Naive B cell (primary cell): ENCODE measurements around the gene AHCYL2. TPM values are rescaled to one million over a fixed set of nuclear protein-coding genes. Genes with fewer than 3 reads are reported as not detected.
"Not testable (repeated sequence)": the region's sequence is repeated elsewhere in the genome, so short reads cannot be mapped to it uniquely, and the experiment has no call there.

Experiments used
- ATAC-seq, 2 donors: fragments of 150-1000 bp; cut with Tn5 transposase; 2 replicates each; pipeline ENCODE4 v1.10.0; 2021; ENCODE audit warnings: low read depth in 2 of 2, mild to moderate bottlenecking in 2 of 2, moderate library complexity in 2 of 2
- DNase-seq: peaks from one replicate; pipeline ENCODE4 v3.0.0; 2022
- H3K27ac Mint-ChIP-seq, 6 donors: one replicate each; pipeline ENCODE4 v1.8.0; 2020 to 2022; ENCODE audit warnings: mild to moderate bottlenecking in 6 of 6, mixed read lengths in 6 of 6, moderate library complexity in 5 of 6, inconsistent platforms in 2 of 6
- H3K27me3 Mint-ChIP-seq, 3 donors: one replicate each; pipeline ENCODE4 v1.8.0; 2021 to 2022; ENCODE audit warnings: mixed read lengths in 3 of 3, mild to moderate bottlenecking in 1 of 3
- H3K36me3 Mint-ChIP-seq, 2 donors: one replicate each; pipeline ENCODE4 v1.8.0; 2020 to 2022; ENCODE audit warnings: mixed read lengths in 2 of 2, inconsistent platforms in 1 of 2, mild to moderate bottlenecking in 1 of 2
- H3K4me1 Mint-ChIP-seq, 3 donors: one replicate each; pipeline ENCODE4 v1.8.0; 2020 to 2022; ENCODE audit warnings: mixed read lengths in 3 of 3, inconsistent platforms in 1 of 3, mild to moderate bottlenecking in 1 of 3, moderate library complexity in 1 of 3
- H3K4me3 Mint-ChIP-seq, 8 donors: one replicate each; pipeline ENCODE4 v1.8.0; 2020 to 2022; ENCODE audit warnings: mild to moderate bottlenecking in 8 of 8, mixed read lengths in 8 of 8, moderate library complexity in 8 of 8, inconsistent platforms in 2 of 8
- H3K9me3 Mint-ChIP-seq, 7 donors: one replicate each; pipeline ENCODE4 v1.8.0; 2020 to 2022; ENCODE audit warnings: mixed read lengths in 7 of 7, mild to moderate bottlenecking in 5 of 7, inconsistent platforms in 2 of 7, moderate library complexity in 1 of 7
- polyA plus RNA-seq, 6 donors: library from polyadenylated mRNA; unstranded; fragments of 300-500 nt; fragmentation: Illumina TruSeq; gene quantifications; one replicate each; pipeline ENCODE4 v1.2.3, GENCODE V29; 2021; ENCODE audit warnings: low read depth in 6 of 6

AHCYL2 gene
- polyA plus RNA-seq, 6 donors from 2014 or later, result 3.6 to 9.9 (median 5.3) TPM

DNA sequence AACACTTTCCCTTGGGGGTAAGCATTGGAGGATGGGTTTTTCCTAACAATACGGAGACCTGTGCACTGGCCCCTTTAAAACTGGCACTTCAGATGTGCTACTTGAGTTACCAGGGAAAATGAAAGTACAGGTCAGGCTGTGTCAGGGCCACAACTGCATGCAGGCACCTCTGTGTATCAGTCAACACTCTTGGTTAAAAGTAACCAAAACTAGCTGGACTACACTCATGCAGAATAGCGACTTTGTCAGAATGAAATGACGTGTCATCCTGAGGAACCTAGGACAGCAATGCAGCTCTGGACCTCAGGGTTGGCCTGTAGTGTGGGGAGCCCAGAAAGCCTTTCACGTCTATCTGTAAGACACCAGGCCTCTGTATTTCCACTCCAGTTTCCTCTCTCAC lies 243.7 kb downstream of the AHCYL2 start:
- Mint-ChIP-seq H3K4me3 (no peak overlapping the region), H3K36me3 (no peaks in the 10 kb centered on the region)
- no peak for ATAC-seq

DNA sequence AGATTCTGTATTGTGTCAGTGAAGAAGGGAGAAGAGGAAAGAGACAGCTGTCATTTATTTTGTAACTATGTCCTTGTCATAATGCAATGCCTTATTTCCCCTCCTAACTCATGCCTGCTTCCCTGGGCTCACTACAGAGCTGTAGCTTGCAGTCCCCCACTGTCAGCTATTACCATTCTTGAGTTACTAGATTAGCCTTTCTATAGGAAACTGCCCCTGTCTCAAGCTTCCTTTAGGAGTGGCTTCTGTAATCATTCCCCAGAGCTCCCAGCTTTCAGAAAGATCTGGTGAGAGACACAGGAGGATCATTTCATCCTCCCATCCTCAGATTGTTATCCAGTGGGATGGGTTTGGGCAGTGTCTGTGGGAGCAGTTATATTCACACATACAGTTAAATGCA lies 245.1 kb downstream of the AHCYL2 start:
- peak overlapping the region in 1 of 6 donors; percentile 38 for H3K27ac Mint-ChIP-seq
- H3K9me3 Mint-ChIP-seq, result no peaks in the 10 kb centered on the region
- no peak for DNase-seq
- no peak overlapping the region for H3K4me3 Mint-ChIP-seq
- no peaks in the 10 kb centered on the region for H3K27me3 Mint-ChIP-seq
- no peak for ATAC-seq
- no peaks in the 10 kb centered on the region for H3K4me1 Mint-ChIP-seq
- H3K36me3 Mint-ChIP-seq, result no peaks in the 10 kb centered on the region

More for the DNA sequence above, 243.7 kb downstream of the AHCYL2 start:
- no peak overlapping the region for H3K27ac Mint-ChIP-seq
- H3K4me1 Mint-ChIP-seq, result no peaks in the 10 kb centered on the region
- H3K9me3 Mint-ChIP-seq, result no peaks in the 10 kb centered on the region
- no peak for DNase-seq
- H3K27me3 Mint-ChIP-seq, result no peaks in the 10 kb centered on the region

DNA sequence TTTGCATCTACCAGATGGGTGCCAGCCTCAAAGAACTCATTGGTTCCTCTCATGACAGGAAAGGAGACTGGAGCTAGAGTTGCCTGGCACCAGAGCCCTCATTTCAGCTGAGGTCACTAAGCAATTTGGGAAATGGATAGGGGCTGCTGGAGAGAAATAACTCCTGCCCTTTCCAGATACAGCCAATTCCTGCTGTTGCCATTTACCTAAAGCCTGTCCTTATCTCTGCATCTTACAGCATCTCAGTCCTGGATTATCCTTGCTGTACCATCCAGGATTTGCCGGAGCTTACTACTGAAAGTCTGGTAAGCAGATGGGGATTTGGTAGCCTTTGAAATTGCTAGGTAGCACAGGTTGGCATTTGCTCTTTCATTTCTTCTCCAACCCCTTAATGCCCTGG lies 245.6 kb downstream of the AHCYL2 start:
- Mint-ChIP-seq H3K4me3 (no peak overlapping the region), H3K27ac (no peak overlapping the region), H3K4me1 (no peaks in the 10 kb centered on the region), H3K27me3 (no peaks in the 10 kb centered on the region), H3K36me3 (no peaks in the 10 kb centered on the region), H3K9me3 (no peaks in the 10 kb centered on the region)
- ATAC-seq (no peak), DNase-seq (no peak)

DNA sequence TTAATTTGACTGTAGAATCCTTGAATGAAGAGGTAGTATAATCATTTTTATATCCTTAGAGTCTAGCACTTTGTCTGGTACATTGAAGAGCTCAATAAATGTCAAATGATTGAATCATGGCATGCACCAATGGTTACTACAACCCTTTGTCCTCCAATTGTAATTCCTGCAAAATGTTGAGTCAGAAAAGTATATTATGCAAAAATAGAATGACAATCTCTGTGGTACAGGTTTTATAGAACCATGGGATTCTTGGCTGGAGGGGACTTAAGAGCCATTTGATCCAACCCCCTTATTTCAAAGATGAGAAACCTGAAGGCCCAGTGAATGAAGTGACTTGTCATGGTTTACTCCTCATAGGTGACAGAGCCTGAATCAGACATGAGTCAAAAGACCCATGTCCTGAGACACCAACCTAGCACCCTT lies 246.6 kb downstream of the AHCYL2 start:
- Mint-ChIP-seq H3K4me3 (no peak overlapping the region), H3K27ac (no peak overlapping the region)
- DNase-seq, result no peak

DNA sequence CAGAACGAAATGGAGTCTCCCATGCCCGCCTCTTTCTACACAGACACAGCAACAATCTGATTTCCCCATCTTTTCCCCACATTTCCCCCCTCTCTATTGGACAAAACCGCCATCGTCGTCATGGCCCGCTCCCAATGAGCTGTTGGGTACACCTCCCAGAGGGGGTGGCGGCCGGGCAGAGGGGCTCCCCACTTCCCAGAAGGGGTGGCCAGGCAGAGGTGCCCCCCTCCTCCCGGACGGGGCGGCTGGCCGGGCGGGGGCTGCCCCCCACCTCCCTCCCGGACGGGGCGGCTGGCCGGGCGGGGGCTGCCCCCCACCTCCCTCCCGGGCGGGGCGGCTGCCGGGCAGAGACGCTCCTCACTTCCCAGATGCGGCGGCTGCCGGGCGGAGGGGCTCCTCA lies 251.1 kb downstream of the AHCYL2 start:
- H3K9me3 Mint-ChIP-seq, H3K36me3 Mint-ChIP-seq, H3K4me3 Mint-ChIP-seq, H3K27ac Mint-ChIP-seq, H3K4me1 Mint-ChIP-seq, DNase-seq, H3K27me3 Mint-ChIP-seq, ATAC-seq: not testable (repeated sequence)

More for the DNA sequence above, 246.6 kb downstream of the AHCYL2 start:
- no peak for ATAC-seq
- no peaks in the 10 kb centered on the region for H3K4me1 Mint-ChIP-seq
- H3K36me3 Mint-ChIP-seq, result no peaks in the 10 kb centered on the region
- no peaks in the 10 kb centered on the region for H3K27me3 Mint-ChIP-seq
- H3K9me3 Mint-ChIP-seq, result peaks cover 0 to 2% (median 0%) of the 10 kb centered on the region in 7 donors

DNA sequence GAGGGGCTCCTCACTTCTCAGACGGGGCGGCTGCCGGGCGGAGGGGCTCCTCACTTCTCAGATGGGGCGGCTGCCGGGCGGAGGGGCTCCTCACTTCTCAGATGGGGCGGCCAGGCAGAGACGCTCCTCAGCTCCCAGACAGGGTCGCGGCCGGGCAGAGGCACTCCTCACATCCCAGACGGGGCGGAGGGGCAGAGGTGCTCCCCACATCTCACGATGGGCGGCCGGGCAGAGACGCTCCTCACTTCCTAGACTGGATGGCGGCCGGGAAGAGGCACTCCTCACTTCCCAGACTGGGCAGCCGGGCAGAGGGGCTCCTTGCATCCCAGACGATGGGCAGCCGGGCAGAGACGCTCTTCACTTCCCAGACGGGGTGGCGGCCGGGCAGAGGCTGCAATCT lies 251.6 kb downstream of the AHCYL2 start:
- H3K4me1 Mint-ChIP-seq, H3K27ac Mint-ChIP-seq, H3K4me3 Mint-ChIP-seq, H3K27me3 Mint-ChIP-seq, H3K36me3 Mint-ChIP-seq, ATAC-seq, H3K9me3 Mint-ChIP-seq, DNase-seq: not testable (repeated sequence)

Other genes with a start within 250 kb of the AHCYL2 start
- 10 to 100 TPM; 28.7 to 38.7 (median 34.1) TPM for gene TNPO3, start 169.9 kb upstream of the AHCYL2 start, polyA plus RNA-seq
- 100 to 1,000 TPM in 5 of 6 donors, 10 to 100 TPM in 1; 92.8 to 171 (median 136) TPM for gene TSPAN33, start 80.3 kb upstream of the AHCYL2 start, polyA plus RNA-seq
- gene SMO, start 36.4 kb upstream of the AHCYL2 start, polyA plus RNA-seq, result under 1 TPM in 1 of 6 donors, not detected in 5; 0.14 TPM
- gene STRIP2, start 209.4 kb downstream of the AHCYL2 start, polyA plus RNA-seq, result not detected